ENCODE results near the gene NDST4.

Gene NDST4

DNA sequence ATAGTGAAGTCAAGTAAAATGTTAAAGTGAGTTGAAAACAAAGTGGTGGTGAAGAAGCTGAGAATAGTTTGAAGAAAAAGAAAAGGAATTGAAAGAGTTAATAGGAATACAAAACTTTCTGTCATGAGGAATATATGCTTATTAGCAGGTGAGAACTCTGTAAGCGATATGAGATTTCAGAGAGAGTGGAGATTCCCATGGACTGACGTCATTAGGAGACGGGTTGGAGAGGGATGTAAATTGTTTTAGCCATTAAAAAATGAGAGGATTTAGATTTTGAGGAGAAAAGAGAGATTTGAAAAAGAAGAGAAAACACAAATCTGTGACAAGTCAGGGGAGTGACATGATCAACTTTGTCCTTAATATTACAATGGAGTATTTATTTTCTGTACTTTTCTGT, 11.7 kb downstream of the NDST4 start:
- no peak for DNase-seq
- Mint-ChIP-seq H3K36me3 (ENCODE audit: low read depth) (no peaks in the 10 kb centered on the region), H3K9me3 (no peaks in the 10 kb centered on the region), H3K4me3 (no peak overlapping the region), H3K27ac (no peak overlapping the region), H3K4me1 (no peaks in the 10 kb centered on the region), H3K27me3 (ENCODE audit: low read depth, poor library complexity) (no peaks in the 10 kb centered on the region)
- TF ChIP-seq CTCF (IDR thresholded peaks at IDR 0.05), result no peak

- Mint-ChIP-seq H3K27me3 (ENCODE audit: low read depth, poor library complexity) (peaks cover 3% of the 10 kb centered on the region), H3K9me3 (peaks cover 1% of the 10 kb centered on the region), H3K36me3 (ENCODE audit: low read depth) (no peaks in the 10 kb centered on the region), H3K27ac (no peak overlapping the region), H3K4me1 (no peaks in the 10 kb centered on the region), H3K4me3 (no peak overlapping the region)
- TF ChIP-seq CTCF (IDR thresholded peaks at IDR 0.05), result peak; percentile 71
- DNase-seq, result peak; percentile 5
Observed at GRCh38 chr4:115090483-115091075, 22.8 kb downstream of the NDST4 start.

GRCh38 chr4:115082633-115083032, 30.8 kb downstream of the NDST4 start:
- no peak overlapping the region for H3K27ac Mint-ChIP-seq
- H3K27me3 Mint-ChIP-seq (ENCODE audit: low read depth, poor library complexity), result no peaks in the 10 kb centered on the region
- peaks cover 13% of the 10 kb centered on the region for H3K9me3 Mint-ChIP-seq
- no peak for TF ChIP-seq CTCF (IDR thresholded peaks at IDR 0.05)
- no peaks in the 10 kb centered on the region for H3K4me1 Mint-ChIP-seq
- no peak for DNase-seq
- no peaks in the 10 kb centered on the region for H3K36me3 Mint-ChIP-seq (ENCODE audit: low read depth)
- no peak overlapping the region for H3K4me3 Mint-ChIP-seq

DNA sequence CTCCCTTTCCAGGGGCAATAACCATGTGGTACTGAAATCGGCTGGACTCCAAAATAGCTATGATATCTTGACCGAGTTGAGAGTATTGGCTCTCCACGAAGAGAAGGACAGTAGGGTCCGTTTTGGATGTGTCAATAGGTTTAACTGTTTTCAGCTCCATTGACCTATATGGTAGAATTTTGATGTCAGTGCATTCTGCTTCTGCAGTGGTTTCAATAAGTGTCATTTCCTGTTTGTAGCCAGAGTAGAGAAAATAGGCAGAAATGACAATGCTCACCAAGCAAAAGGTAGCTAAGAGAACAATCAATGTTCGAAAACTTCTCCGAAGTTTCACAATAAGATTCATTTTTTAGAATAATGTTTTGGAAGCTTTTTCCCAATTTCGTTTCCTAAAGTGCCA, 36.7 kb downstream of the NDST4 start:
- H3K36me3 Mint-ChIP-seq (ENCODE audit: low read depth), result no peaks in the 10 kb centered on the region
- no peak for DNase-seq

GRCh38 chr4:115058533-115058932, 54.9 kb downstream of the NDST4 start:
- no peak for DNase-seq
- TF ChIP-seq CTCF (IDR thresholded peaks at IDR 0.05), result no peak
- no peak overlapping the region for H3K27ac Mint-ChIP-seq
- H3K4me1 Mint-ChIP-seq, result no peaks in the 10 kb centered on the region
- H3K9me3 Mint-ChIP-seq, result no peaks in the 10 kb centered on the region
- no peaks in the 10 kb centered on the region for H3K27me3 Mint-ChIP-seq (ENCODE audit: low read depth, poor library complexity)
- H3K36me3 Mint-ChIP-seq (ENCODE audit: low read depth), result no peaks in the 10 kb centered on the region
- no peak overlapping the region for H3K4me3 Mint-ChIP-seq

More for the DNA sequence above, 36.7 kb downstream of the NDST4 start:
- no peaks in the 10 kb centered on the region for H3K9me3 Mint-ChIP-seq
- no peaks in the 10 kb centered on the region for H3K27me3 Mint-ChIP-seq (ENCODE audit: low read depth, poor library complexity)
- H3K4me3 Mint-ChIP-seq, result no peak overlapping the region
- no peaks in the 10 kb centered on the region for H3K4me1 Mint-ChIP-seq
- no peak overlapping the region for H3K27ac Mint-ChIP-seq
- no peak for TF ChIP-seq CTCF (IDR thresholded peaks at IDR 0.05)

DNA sequence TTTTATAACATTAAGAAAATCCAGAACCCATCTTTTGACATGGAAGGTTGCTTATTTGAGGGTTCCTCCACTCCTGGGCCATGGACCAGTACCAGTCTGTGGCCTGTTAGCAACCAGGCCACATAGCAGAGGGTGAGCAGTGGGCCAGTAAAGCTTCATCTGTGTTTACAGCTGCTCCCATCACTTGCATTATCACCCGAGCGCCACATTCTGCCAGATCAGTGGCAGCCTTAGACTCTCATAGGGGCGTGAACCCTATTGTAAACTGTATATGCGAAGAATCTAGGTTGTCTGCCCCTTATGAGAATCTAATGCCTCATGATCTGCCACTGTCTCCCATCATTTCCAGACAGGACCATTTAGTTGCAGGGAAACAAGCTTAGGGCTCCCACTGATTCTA, 58.6 kb downstream of the NDST4 start:
- Mint-ChIP-seq H3K27ac (no peak overlapping the region), H3K9me3 (no peaks in the 10 kb centered on the region), H3K4me3 (no peak overlapping the region), H3K36me3 (ENCODE audit: low read depth) (no peaks in the 10 kb centered on the region), H3K4me1 (no peaks in the 10 kb centered on the region), H3K27me3 (ENCODE audit: low read depth, poor library complexity) (no peaks in the 10 kb centered on the region)
- no peak for DNase-seq
- TF ChIP-seq CTCF (IDR thresholded peaks at IDR 0.05), result no peak

Measured in nephron progenitor cell (in vitro differentiated cells).